Measurements from ENCODE around the gene PI16.

DNA sequence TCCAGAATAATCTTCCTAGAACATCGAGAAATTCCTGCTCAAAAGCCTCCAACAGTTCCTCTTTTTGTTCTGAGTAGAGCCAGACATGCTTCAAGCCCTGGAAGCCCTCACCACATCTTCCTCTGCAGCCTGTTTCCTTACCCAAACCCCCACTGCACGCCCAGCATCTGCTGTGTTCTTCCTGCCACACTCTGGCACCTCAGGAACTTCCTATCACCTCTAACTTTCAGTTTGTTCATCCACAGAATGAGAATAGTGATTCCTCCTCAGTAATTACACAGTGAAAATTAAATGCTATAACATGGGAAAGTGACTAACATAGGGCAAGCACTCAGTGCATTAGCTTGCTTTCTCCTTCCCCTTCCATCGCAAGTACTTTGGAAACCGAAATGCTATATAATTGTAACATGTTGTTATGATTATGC lies 42.5 kb upstream of the PI16 start:
- TF ChIP-seq, protein P1, sequence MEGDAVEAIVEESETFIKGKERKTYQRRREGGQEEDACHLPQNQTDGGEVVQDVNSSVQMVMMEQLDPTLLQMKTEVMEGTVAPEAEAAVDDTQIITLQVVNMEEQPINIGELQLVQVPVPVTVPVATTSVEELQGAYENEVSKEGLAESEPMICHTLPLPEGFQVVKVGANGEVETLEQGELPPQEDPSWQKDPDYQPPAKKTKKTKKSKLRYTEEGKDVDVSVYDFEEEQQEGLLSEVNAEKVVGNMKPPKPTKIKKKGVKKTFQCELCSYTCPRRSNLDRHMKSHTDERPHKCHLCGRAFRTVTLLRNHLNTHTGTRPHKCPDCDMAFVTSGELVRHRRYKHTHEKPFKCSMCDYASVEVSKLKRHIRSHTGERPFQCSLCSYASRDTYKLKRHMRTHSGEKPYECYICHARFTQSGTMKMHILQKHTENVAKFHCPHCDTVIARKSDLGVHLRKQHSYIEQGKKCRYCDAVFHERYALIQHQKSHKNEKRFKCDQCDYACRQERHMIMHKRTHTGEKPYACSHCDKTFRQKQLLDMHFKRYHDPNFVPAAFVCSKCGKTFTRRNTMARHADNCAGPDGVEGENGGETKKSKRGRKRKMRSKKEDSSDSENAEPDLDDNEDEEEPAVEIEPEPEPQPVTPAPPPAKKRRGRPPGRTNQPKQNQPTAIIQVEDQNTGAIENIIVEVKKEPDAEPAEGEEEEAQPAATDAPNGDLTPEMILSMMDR (IDR thresholded peaks at IDR 0.05), result no peak
- TF ChIP-seq POLR2AphosphoS5 (IDR thresholded peaks at IDR 0.05; ENCODE audit: low read depth, low read length) (no peak), SIN3A (IDR thresholded peaks at IDR 0.05; ENCODE audit: borderline replicate concordance, insufficient read depth, low read depth, low read length) (no peak)

All from Panc1 (cell line).